Aorta (tissue), 5 donors: Measurements from ENCODE around the gene FNBP1L. TPM values are rescaled to one million over a fixed set of nuclear protein-coding genes. Genes with fewer than 3 reads are reported as not detected.

Experiments
- ATAC-seq: fragments of 200-7000 bp; cut with Tn5 transposase; one replicate; pipeline ENCODE4 v1.9.1; 2022; ENCODE audit warnings: moderate library complexity; ENCODE audit not compliant: low FRiP score
- DNase-seq, 2 donors: peaks; one replicate each; pipeline ENCODE4 v3.0.0-alpha.2; 2020
- H3K27ac ChIP-seq, 2 donors: one replicate each; pipeline ENCODE4 v1.5.1; 2013; ENCODE audit warnings: low read length in 2 of 2, mild to moderate bottlenecking in 2 of 2, moderate library complexity in 2 of 2, control low read depth in 1 of 2, inconsistent platforms in 1 of 2, low read depth in 1 of 2
- H3K27me3 ChIP-seq, 2 donors: one replicate each; pipeline ENCODE4 v1.6.1; 2013; ENCODE audit warnings: control low read depth in 1 of 2, low read length in 1 of 2, mild to moderate bottlenecking in 1 of 2, moderate library complexity in 1 of 2; ENCODE audit not compliant: insufficient read depth in 2 of 2, control insufficient read depth in 1 of 2
- H3K36me3 ChIP-seq, 2 donors: one replicate each; pipeline ENCODE4 v1.6.1; 2013; ENCODE audit warnings: control low read depth in 1 of 2, low read length in 1 of 2, mild to moderate bottlenecking in 1 of 2; ENCODE audit not compliant: insufficient read depth in 2 of 2, control insufficient read depth in 1 of 2
- H3K4me1 ChIP-seq, 2 donors: one replicate each; pipeline ENCODE4 v1.6.1; 2013; ENCODE audit warnings: low read length in 2 of 2, control low read depth in 1 of 2, mild to moderate bottlenecking in 1 of 2, moderate library complexity in 1 of 2; ENCODE audit not compliant: insufficient read depth in 2 of 2, control insufficient read depth in 1 of 2
- H3K4me3 ChIP-seq, 2 donors: one replicate each; pipeline ENCODE4 v1.5.1; 2013; ENCODE audit warnings: low read length in 2 of 2, control low read depth in 1 of 2, mild to moderate bottlenecking in 1 of 2
- H3K9me3 ChIP-seq: one replicate; pipeline ENCODE4 v1.6.1; 2013; ENCODE audit warnings: mild to moderate bottlenecking, low read length; ENCODE audit not compliant: control insufficient read depth
- whole genome bisulfite sequencing, 2 donors: extraction: QIAGEN DNeasy Blood & Tissue Kit; methylation state at CpG; one replicate each; pipeline ENCODE4 v1.1.7; 2013; 5-methylcytosine and 5-hydroxymethylcytosine counted together
- intact Hi-C, 2 donors: fragments of 100-400 bp; cut with DNase I; formaldehyde crosslinking; loops; one replicate each; pipeline versions ENCODE4 v1.14.2 to v1.15.0; 2022
- polyA plus RNA-seq, 2 donors: library from polyadenylated mRNA; stranded (reverse); fragments of 200-250 nt; gene quantifications; one replicate each; pipeline ENCODE4 v1.2.3, GENCODE V29; 2013
- total RNA-seq, 2 donors: library from RNA; stranded (reverse); fragmentation: NEBNext Ultra II Directional; extraction: Animal tissue kit (Norgen Biotek cat#: 25700); gene quantifications; one replicate each; pipeline ENCODE4 v1.2.1, GENCODE V29; 2021
- donor health status: healthy with polysubstance abuse.
- donor health status: Bipolar disorder and iron deficiency.
- donor health status: DM: no; HTN: no; CAD: no.
- donor health status: DM: no; HTN: no; CAD: no.
- donor health status: DM: yes; HTN: yes; CAD: no.

Gene FNBP1L
- total and polyA plus RNA-seq, 4 donors = 2.5 to 28.6 (median 11.1) TPM

GRCh38 chr1:93518516-93518915 is 70.6 kb downstream of the FNBP1L start:
- H3K4me3 ChIP-seq = no peak overlapping the region
- H3K36me3 ChIP-seq = no peaks in the 10 kb centered on the region
- no peaks in the 10 kb centered on the region for H3K9me3 ChIP-seq
- H3K27me3 ChIP-seq = no peaks in the 10 kb centered on the region
- intact Hi-C loops = no loop called here
- DNase-seq (no peak), ATAC-seq (no peak)
- no peak overlapping the region for H3K27ac ChIP-seq
- H3K4me1 ChIP-seq = no peaks in the 10 kb centered on the region

- no peaks in the 10 kb centered on the region for H3K4me1 ChIP-seq
- DNase-seq (no peak), ATAC-seq (no peak)
- no peak overlapping the region for H3K4me3 ChIP-seq
- no peaks in the 10 kb centered on the region for H3K27me3 ChIP-seq
- H3K36me3 ChIP-seq = no peaks in the 10 kb centered on the region
- intact Hi-C loops = no loop called here
- 64 to 96% methylated on average over 3 of the region's 3 CpGs for WGBS, 2 donors
- H3K27ac ChIP-seq = no peak overlapping the region
- no peaks in the 10 kb centered on the region for H3K9me3 ChIP-seq
Observed at GRCh38 chr1:93519199-93519829, 71.4 kb downstream of the FNBP1L start.

GRCh38 chr1:93521618-93522017 is 73.7 kb downstream of the FNBP1L start:
- no peak for DNase-seq
- Histone ChIP-seq H3K36me3 (no peaks in the 10 kb centered on the region), H3K4me3 (no peak overlapping the region), H3K27ac (no peak overlapping the region), H3K27me3 (no peaks in the 10 kb centered on the region), H3K4me1 (no peaks in the 10 kb centered on the region), H3K9me3 (no peaks in the 10 kb centered on the region)
- intact Hi-C loops = no loop called here
- ATAC-seq = no peak
- WGBS, 2 donors = 97 to 100% methylated on average over 2 of the region's 2 CpGs

GRCh38 chr1:93522721-93523120 is 74.8 kb downstream of the FNBP1L start:
- ATAC-seq (no peak), DNase-seq (no peak)
- H3K36me3 ChIP-seq = no peaks in the 10 kb centered on the region
- H3K27me3 ChIP-seq = no peaks in the 10 kb centered on the region
- no peak overlapping the region for H3K27ac ChIP-seq
- H3K4me1 ChIP-seq = no peaks in the 10 kb centered on the region
- H3K9me3 ChIP-seq = no peaks in the 10 kb centered on the region
- intact Hi-C loops = no loop called here
- H3K4me3 ChIP-seq = no peak overlapping the region
- WGBS, 2 donors = 81 to 82% methylated on average over 4 of the region's 4 CpGs

GRCh38 chr1:93525431-93525830 is 77.5 kb downstream of the FNBP1L start:
- intact Hi-C loops = no loop called here

GRCh38 chr1:93526431-93526830 is 78.5 kb downstream of the FNBP1L start:
- DNase-seq = no peak
- Histone ChIP-seq H3K27me3 (no peaks in the 10 kb centered on the region), H3K4me3 (no peak overlapping the region), H3K4me1 (no peaks in the 10 kb centered on the region), H3K36me3 (no peaks in the 10 kb centered on the region), H3K9me3 (no peaks in the 10 kb centered on the region), H3K27ac (no peak overlapping the region)
- ATAC-seq = no peak
- intact Hi-C loops = no loop called here
- WGBS, 2 donors = 93 to 96% methylated on average over 2 of the region's 2 CpGs

More at GRCh38 chr1:93525431-93525830, 77.5 kb downstream of the FNBP1L start:
- no peak for DNase-seq
- no peak for ATAC-seq
- WGBS, 2 donors = 8% methylated on average over 1 of the region's 1 CpG
- Histone ChIP-seq H3K36me3 (no peaks in the 10 kb centered on the region), H3K27me3 (no peaks in the 10 kb centered on the region), H3K4me1 (no peaks in the 10 kb centered on the region), H3K27ac (no peak overlapping the region), H3K4me3 (no peak overlapping the region), H3K9me3 (no peaks in the 10 kb centered on the region)

GRCh38 chr1:93528412-93528811 is 80.5 kb downstream of the FNBP1L start:
- Histone ChIP-seq H3K27ac (no peak overlapping the region), H3K4me1 (no peaks in the 10 kb centered on the region), H3K9me3 (no peaks in the 10 kb centered on the region), H3K36me3 (no peaks in the 10 kb centered on the region), H3K27me3 (no peaks in the 10 kb centered on the region), H3K4me3 (no peak overlapping the region)
- DNase-seq (no peak), ATAC-seq (no peak)
- intact Hi-C loops = no loop called here
- WGBS, 2 donors = 92 to 97% methylated on average over 1 of the region's 1 CpG

- ATAC-seq (no peak), DNase-seq (no peak)
- WGBS, 2 donors = 55 to 59% methylated on average over 2 of the region's 2 CpGs
- Histone ChIP-seq H3K4me1 (no peaks in the 10 kb centered on the region), H3K9me3 (no peaks in the 10 kb centered on the region), H3K4me3 (no peak overlapping the region), H3K27ac (no peak overlapping the region), H3K27me3 (no peaks in the 10 kb centered on the region), H3K36me3 (no peaks in the 10 kb centered on the region)
- intact Hi-C loops = no loop called here
Observed at GRCh38 chr1:93531193-93531592, 83.3 kb downstream of the FNBP1L start.

- WGBS, 2 donors = 97% methylated on average over 3 of the region's 3 CpGs
- Histone ChIP-seq H3K4me3 (no peak overlapping the region), H3K9me3 (no peaks in the 10 kb centered on the region), H3K27me3 (no peaks in the 10 kb centered on the region), H3K36me3 (no peaks in the 10 kb centered on the region), H3K4me1 (no peaks in the 10 kb centered on the region), H3K27ac (no peak overlapping the region)
- DNase-seq = no peak
- intact Hi-C loops = no loop called here
- no peak for ATAC-seq
Observed at GRCh38 chr1:93532780-93533378, 85.0 kb downstream of the FNBP1L start.
